Stomach (tissue), 9 donors: ENCODE measurements around the gene DCN. TPM values are rescaled to one million over a fixed set of nuclear protein-coding genes. Genes with fewer than 3 reads are reported as not detected.

Experiments used
- DNase-seq, 2 donors: peaks; one replicate each; pipeline versions ENCODE4 v3.0.0 to v3.0.0-alpha.2; 2013 to 2019
- H3K27ac ChIP-seq, 5 donors: fragments of 200-600 bp in 4 of 5; sonication (generic) in 4 of 5; one replicate each; pipeline ENCODE4 v1.5.1; 2013 to 2019; ENCODE audit warnings: mild to moderate bottlenecking in 1 of 5, moderate library complexity in 1 of 5
- H3K27me3 ChIP-seq, 3 donors: fragments of 200-600 bp; sonication (generic); one replicate each; pipeline ENCODE4 v1.5.1; 2017 to 2019; ENCODE audit warnings: mixed run types in 1 of 3
- H3K36me3 ChIP-seq, 4 donors: fragments of 200-600 bp; sonication (generic); 1 replicate in 3 of 4; 2 replicates in 1 of 4; pipeline ENCODE4 v1.5.1; 2016 to 2019
- H3K4me1 ChIP-seq, 4 donors: fragments of 200-600 bp; sonication (generic); one replicate each; pipeline ENCODE4 v1.5.1; 2016 to 2019
- H3K4me3 ChIP-seq, 4 donors: fragments of 200-600 bp; sonication (generic) in 3 of 4; one replicate each; pipeline ENCODE4 v1.5.1; 2016 to 2019; ENCODE audit warnings: mild to moderate bottlenecking in 1 of 4
- H3K9me3 ChIP-seq, 4 donors: fragments of 200-600 bp; sonication (generic); one replicate each; pipeline ENCODE4 v1.5.1; 2016 to 2019
- CTCF ChIP-seq, 7 experiments: fragments of 450-650 bp in 4 of 7; fragments of 200-600 bp in 3 of 7; sonication (generic) in 3 of 7; IDR thresholded peaks; one replicate each; pipeline ENCODE4 v1.5.1; 2016 to 2019; ENCODE audit warnings: antibody characterized with exemption in 7 of 7, control low read depth in 2 of 7, mild to moderate bottlenecking in 1 of 7
- EP300 ChIP-seq: sonication (generic); formaldehyde crosslinking; IDR thresholded peaks from one replicate; pipeline ENCODE4 v1.6.1; 2017; ENCODE audit warnings: antibody characterized with exemption
- POLR2A ChIP-seq, 4 donors: fragments of 450-650 bp; IDR thresholded peaks; one replicate each; pipeline ENCODE4 v1.6.1; 2016; ENCODE audit warnings: antibody characterized with exemption in 4 of 4, control low read depth in 2 of 4, mild to moderate bottlenecking in 1 of 4, moderate library complexity in 1 of 4
- POLR2AphosphoS5 ChIP-seq, 3 donors: sonication (generic); formaldehyde crosslinking; IDR thresholded peaks; one replicate each; pipeline ENCODE4 v1.6.1; 2016; ENCODE audit warnings: antibody characterized with exemption in 3 of 3
- WGBS, 5 donors: extraction: QIAGEN DNeasy Blood & Tissue Kit in 3 of 5; methylation state at CpG; one replicate each; pipeline versions ENCODE4 v1.1.5 to v1.1.7; 2013 to 2018; 5-methylcytosine and 5-hydroxymethylcytosine counted together
- intact Hi-C: fragments of 100-400 bp; cut with DNase I; formaldehyde crosslinking; loops from one replicate; pipeline ENCODE4 v1.15.1; 2023; ENCODE audit warnings: low total_unique reads
- polyA plus RNA-seq, 3 donors: library from polyadenylated mRNA; stranded (reverse); fragments of 200-250 nt; gene quantifications; one replicate each; pipeline ENCODE4 v1.2.3, GENCODE V29; 2013
- total RNA-seq, 5 donors: library from RNA; depleted of rRNA; stranded (reverse); fragments of >200 nt; gene quantifications; one replicate each; pipeline versions ENCODE4 v1.1.0 to v1.2.3, GENCODE V29; 2014 to 2016
- donor health status: healthy with polysubstance abuse.
- donor health status: Bipolar disorder and iron deficiency.
- donor health status: healthy.

The DCN gene
- total and polyA plus RNA-seq, 8 donors, result 145 to 1,044 (median 342) TPM

GRCh38 chr12:91202390-91202789 is 19.8 kb upstream of the DCN start:
- Histone ChIP-seq H3K9me3 (no peaks in the 10 kb centered on the region), H3K4me3 (no peak overlapping the region), H3K4me1 (no peaks in the 10 kb centered on the region), H3K27ac (no peak overlapping the region), H3K36me3 (no peaks in the 10 kb centered on the region), H3K27me3 (no peaks in the 10 kb centered on the region)
- intact Hi-C loops, result no loop called here
- DNase-seq, result no peak
- WGBS, 5 donors, result 90 to 99% (median 96%) methylated on average over 1 of the region's 1 CpG
- TF ChIP-seq POLR2A (IDR thresholded peaks at IDR 0.05) (no peak), CTCF (IDR thresholded peaks at IDR 0.05) (no peak), EP300 (no peak), POLR2AphosphoS5 (IDR thresholded peaks at IDR 0.05) (no peak)

GRCh38 chr12:91196436-91196835 is 13.8 kb upstream of the DCN start:
- 94 to 100% (median 97%) methylated on average over 1 of the region's 1 CpG for WGBS, 5 donors
- TF ChIP-seq POLR2A (IDR thresholded peaks at IDR 0.05) (no peak), EP300 (no peak), CTCF (IDR thresholded peaks at IDR 0.05) (no peak), POLR2AphosphoS5 (IDR thresholded peaks at IDR 0.05) (no peak)
- intact Hi-C loops, result no loop called here

GRCh38 chr12:91194500-91194899 is 11.9 kb upstream of the DCN start:
- Histone ChIP-seq H3K4me3 (no peak overlapping the region), H3K4me1 (peaks cover 0 to 7% (median 1%) of the 10 kb centered on the region in 4 donors), H3K36me3 (no peaks in the 10 kb centered on the region), H3K27me3 (no peaks in the 10 kb centered on the region), H3K27ac (no peak overlapping the region), H3K9me3 (peaks cover 0 to 15% (median 8%) of the 10 kb centered on the region in 4 donors)
- WGBS, 5 donors, result 40 to 60% (median 48%) methylated on average over 2 of the region's 2 CpGs
- DNase-seq, result no peak
- intact Hi-C loops, result no loop called here
- TF ChIP-seq POLR2A (IDR thresholded peaks at IDR 0.05) (no peak), POLR2AphosphoS5 (IDR thresholded peaks at IDR 0.05) (no peak), EP300 (no peak), CTCF (IDR thresholded peaks at IDR 0.05) (no peak)

More at GRCh38 chr12:91196436-91196835, 13.8 kb upstream of the DCN start:
- Histone ChIP-seq H3K27me3 (no peaks in the 10 kb centered on the region), H3K27ac (no peak overlapping the region), H3K4me1 (no peaks in the 10 kb centered on the region), H3K9me3 (peaks cover 0 to 15% (median 8%) of the 10 kb centered on the region in 4 donors), H3K4me3 (no peak overlapping the region), H3K36me3 (no peaks in the 10 kb centered on the region)
- DNase-seq, result no peak

- H3K36me3 ChIP-seq, result no peaks in the 10 kb centered on the region
- intact Hi-C loops, result no loop called here
- H3K4me3 ChIP-seq, result no peak overlapping the region
- H3K27ac ChIP-seq, result no peak overlapping the region
- DNase-seq, result no peak
- peaks cover 0 to 8% (median 6%) of the 10 kb centered on the region in 4 donors for H3K9me3 ChIP-seq
- WGBS, 5 donors, result 59 to 83% (median 71%) methylated on average over 2 of the region's 2 CpGs
- TF ChIP-seq CTCF (IDR thresholded peaks at IDR 0.05), result no peak
- TF ChIP-seq EP300, result no peak
- no peak for TF ChIP-seq POLR2A (IDR thresholded peaks at IDR 0.05)
- no peak for TF ChIP-seq POLR2AphosphoS5 (IDR thresholded peaks at IDR 0.05)
- peaks cover 0 to 14% (median 3%) of the 10 kb centered on the region in 4 donors for H3K4me1 ChIP-seq
- H3K27me3 ChIP-seq, result no peaks in the 10 kb centered on the region
These were observed 9.0 kb upstream of the DCN start for GRCh38 chr12:91191513-91192111.
